Superior temporal gyrus (tissue), 1 donor: ENCODE data around the gene HSD17B8.

ENCODE experiments used
- DNase-seq: peaks from one replicate; pipeline ENCODE4 v3.0.0-alpha.2; 2016; ENCODE audit errors: extremely low spot score

The HSD17B8 gene

DNA sequence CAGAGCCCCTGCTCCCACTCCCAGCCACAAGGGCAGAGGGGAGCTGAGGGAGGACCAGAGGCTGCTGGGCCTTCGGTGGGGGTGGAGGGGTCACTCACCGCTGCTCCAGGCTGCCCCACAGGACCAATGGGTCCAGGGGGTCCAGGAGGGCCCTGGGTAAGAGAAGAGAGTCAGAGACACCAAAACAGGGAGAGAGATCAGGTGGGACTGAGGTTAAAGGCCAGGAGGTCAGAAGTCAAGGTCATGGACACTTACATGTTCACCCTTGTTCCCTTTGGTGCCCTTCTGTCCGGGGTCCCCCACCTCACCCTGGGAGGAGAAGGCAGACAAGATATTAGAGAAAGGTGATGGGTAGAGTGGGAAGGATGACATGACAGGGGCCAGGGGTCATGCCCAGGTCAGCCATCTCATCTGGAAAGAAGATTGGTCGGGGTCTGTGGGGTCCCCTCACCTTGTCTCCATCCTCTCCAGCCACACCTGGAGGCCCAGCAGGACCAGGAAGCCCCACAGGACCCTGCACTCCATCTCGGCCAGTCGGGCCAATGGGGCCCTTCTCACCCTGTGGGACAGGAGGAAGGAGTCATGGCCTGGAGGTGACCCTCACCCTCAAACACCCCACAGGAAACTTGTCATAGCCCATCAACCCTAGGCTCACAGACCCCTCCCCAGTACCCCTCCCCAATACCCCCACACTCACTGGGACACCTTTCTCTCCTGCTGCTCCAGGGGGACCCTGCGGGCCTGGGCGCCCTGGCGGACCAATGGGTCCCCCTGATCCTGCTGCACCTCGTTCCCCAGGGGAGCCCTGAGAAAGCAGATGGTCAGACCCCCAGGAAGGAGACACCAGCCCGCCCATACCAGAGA, 33.2 kb upstream of the HSD17B8 start:
- DNase-seq = no peak

DNA sequence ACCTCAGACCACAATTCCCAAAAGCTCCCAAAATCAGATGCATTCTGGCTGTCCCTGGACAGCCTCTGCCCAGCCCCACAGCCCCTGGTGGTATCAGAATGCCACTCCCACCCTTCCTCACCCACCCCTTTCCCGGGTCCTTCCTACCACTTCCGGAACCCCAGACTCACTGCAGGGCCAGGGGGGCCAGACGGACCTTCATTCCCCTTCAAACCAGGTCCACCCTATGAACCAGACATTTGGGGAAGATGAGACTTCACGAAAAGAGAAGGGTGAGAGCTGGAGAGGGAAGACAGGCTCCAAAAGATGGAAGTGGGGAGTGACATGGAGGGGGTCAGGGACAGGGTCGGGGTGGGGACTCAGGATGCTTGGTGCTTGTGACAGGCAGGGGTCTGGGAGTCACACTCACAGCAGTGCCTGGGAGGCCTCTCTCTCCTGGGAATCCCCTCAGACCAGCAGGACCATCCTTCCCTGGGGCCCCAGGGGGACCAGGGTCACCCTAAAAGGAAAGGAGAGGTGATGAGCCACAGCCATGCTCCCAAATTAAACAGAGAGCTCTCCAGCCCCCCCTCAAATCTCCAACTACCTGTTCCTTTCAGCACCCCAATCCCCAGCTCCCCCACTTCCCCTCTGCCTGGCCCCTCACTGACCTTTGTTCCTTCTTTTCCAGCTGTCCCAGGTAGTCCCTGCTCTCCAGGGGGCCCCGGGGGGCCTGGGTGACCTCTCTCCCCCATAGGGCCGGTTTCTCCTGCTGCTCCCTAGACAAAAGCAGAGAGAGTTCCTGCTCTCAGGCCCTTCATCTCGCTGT, 32.4 kb upstream of the HSD17B8 start:
- no peak for DNase-seq

DNA sequence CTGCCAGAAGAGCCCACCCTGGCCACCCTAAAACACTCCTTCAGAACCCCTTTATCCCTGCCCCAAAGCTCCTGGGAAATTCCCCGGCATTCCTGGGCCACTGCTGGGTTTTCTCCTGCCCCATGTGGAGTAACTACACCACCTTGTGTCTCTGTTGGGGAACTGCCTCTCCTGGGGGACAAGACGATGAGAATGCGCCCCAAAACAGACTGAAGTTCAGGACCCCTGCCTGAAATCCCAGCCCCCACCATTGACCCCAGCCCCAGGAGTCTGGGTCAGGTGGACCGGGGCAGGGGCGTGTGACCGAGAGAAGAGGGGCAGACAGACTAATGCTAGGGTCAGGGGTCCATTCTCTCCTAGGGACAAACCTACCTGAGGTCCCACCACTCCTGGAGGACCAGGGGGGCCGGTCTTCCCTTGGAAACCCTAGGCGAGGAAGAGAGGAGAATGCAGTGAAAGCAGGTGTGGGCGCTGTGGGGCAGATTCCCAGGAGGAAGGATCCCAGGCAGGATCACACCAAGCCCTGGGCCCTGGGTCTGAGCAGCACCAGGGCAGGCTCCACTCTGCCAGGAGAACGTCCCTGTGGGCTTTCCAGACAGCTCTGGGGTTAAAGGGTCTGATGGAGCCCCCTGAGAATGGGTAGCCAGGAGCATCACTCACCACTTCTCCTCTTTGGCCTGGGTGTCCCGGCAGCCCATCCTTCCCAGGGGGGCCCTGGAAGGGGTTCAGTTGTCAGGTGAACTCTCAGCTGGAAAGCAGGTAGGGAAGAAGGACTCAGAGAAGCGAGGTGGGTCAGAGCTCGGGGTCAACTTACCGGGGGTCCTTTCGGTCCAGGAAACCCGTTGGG, 31.5 kb upstream of the HSD17B8 start:
- DNase-seq = no peak

DNA sequence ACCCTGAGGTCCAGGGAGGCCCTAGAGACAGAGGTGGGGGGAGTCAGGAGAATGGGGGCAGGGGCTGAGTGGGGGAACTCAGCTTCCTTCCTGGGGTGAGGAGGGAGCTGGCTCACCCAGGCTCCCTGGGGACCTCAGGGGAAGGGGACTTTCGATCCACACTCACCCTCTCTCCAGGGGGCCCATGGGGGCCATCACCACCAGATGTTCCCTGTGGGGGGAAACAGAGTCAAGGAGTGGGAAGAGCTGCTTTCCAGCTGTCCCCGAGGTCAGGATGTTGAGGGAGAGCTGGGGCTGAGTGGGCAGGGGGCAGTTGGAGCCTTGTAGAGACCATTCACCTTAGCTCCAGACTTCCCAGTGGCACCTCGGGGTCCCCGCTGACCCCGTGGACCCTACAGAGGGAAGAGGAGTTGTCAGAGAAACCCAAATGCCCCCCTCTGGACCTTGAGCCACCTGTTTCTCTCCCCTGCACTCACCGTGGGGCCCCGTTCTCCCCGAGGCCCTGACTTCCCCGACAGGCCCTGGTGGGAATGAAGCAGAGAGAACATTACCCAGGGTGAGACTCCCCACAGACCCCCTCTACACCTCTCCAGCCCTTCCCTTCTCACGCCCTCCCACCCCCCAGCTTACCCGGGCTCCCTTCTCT, 30.8 kb upstream of the HSD17B8 start:
- DNase-seq = no peak

DNA sequence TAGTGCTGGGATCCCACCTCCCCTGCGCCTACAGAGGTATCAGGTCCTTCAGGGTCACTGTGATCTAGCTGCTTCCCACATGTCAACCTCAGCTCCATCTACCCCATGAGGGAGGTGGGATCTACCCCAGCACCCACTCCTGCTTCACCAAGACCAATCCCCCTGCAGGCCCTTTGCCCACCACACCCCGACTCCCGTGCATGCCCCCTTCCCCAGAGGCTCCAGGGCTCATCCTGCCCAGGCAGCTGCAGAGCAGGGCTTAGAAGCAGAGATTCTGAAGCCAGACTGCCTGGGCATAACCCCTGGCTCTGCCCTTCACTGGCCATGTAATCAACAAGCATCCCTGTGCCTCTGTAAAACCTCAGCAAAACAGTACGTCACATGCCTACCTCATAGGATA, 29.7 kb upstream of the HSD17B8 start:
- DNase-seq = no peak

DNA sequence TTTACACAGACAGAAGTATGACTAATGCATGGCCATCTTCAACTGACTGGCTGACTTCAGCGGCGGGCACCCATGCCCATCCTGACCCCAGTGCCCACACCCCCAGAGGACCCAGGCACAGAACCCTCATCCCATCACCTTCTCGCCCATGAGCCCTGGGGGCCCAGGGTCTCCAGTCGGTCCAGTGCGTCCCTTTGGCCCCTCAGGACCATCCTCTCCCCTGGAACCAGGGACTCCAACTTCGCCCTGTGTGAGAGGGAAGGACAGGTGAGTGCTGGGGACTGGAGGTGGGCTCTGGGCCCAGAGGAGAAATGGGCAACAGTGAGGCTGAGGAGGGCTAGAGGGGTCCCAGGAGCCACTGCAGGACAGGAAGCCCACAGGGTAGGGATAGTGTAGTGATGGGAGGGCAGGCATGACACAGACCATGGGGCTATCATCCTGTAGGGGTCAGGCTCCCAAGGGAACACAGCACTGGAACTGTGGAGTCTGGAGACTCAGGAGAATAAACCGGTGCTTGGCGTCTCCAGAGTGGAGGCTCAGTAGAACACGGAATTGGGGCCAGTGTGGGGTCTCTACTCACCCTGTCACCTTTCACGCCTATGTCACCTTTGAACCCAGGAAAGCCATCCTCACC, 28.9 kb upstream of the HSD17B8 start:
- DNase-seq = no peak

DNA sequence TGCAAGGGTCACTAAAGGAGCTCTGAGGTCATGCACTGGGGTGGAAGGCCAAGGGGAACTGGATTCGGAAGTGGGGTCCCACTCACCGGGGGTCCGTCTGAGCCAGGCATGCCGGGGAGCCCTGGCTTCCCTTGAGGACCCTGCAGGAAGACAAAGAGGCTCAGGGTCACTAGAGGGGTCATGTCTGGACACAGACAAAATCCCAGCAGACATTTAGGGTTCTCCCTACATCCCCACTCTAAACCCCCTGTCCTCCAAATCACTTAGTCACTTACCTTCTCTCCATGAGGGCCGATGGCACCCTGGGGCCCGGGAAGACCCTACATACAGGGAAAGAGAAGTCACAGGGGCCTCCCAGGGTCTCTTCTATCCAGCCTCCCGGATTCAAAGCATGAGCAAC, 27.5 kb upstream of the HSD17B8 start:
- DNase-seq = no peak

DNA sequence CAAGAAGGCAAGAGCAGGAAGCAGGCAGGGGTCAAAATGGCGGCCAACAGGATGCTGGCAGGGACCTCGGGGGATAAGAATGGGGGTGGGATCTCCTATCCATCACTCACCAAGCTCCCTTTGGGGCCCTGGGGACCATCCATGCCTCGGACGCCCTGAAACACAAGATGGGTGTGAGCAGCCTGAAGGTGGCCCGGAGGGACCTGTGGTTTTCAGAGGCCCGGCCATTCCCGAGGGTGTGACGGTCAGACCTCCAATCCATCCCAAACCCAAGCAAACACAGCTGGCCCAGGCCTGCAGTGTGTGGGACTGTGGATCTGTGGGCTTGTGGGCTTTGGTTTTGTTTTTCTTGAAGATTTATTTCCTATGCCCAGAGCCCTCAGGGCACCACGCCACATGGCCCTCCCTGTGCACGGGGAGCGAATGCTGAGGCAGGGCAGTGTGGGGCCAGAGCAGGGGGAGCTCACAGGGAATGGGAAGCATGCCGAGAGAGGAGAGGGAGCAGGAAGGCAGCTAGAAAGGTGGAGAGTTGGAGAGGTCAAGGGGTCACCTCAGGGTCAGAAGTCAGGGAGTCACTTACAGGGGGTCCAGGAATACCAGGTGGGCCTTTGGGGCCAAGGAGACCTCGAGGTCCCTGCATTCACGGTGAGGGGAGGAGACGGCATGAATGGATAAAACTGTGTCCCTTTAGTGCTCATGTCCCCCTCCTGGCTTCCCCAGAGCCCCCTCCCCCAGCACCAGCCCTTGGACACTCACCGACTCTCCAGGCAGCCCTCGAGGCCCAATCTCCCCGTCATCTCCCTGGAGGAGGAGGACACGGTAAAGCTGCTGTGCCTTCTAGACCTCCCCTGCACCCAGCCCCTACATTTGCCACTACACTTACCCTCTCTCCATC, 26.7 kb upstream of the HSD17B8 start:
- DNase-seq = no peak

DNA sequence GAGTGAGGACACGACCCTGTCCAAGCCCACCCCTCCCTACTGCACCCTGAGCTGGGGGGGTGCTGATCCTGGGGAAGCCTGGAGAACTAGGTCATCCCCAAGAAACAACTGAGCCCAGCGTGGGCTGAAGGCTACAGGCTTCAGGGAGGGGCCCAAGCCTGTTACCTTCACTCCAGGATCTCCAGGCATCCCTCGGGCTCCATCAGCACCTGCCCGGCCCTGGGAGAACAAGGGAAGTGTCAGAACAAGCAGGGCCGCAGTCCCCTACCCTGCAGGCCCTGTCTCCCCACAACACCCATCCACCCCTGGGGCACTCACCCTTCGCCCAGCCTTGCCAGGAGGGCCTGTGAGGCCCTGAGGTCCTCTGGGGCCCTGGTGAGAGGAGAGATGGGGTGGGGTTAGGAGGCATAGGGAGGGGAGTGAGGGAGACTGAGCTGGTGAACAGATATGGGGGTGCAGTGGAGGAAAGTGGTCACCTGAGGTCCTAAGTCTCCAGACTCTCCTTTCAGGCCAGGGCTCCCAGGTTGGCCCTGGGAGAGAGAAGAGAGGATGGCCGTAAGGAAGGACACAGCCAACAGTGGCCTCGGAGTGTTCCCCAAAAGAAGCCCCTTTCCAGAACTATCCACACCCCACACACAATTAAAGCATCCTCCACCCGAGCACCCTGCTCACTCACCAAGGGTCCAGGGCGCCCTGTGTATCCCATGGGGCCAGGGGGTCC, 25.5 kb upstream of the HSD17B8 start:
- no peak for DNase-seq

DNA sequence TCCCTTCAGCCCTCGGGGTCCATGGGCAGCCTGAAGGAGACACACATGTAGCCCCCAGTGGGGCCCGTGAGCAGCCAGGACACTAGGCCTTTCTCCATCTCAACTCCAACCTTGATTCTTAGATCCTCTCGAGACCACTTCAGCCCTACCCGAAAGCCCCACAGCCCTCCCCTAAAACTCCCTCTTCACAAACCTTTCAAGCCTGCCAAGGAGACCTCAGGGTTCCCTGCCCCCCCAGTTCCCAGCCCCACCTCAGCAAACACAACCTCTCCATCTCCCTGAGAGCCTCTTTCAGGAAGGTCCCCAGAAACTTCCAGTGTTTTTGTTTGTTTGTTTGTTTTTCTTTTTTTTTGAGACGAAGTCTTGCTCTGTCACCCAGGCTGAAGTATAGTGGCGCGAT, 23.3 kb upstream of the HSD17B8 start:
- no peak for DNase-seq

DNA sequence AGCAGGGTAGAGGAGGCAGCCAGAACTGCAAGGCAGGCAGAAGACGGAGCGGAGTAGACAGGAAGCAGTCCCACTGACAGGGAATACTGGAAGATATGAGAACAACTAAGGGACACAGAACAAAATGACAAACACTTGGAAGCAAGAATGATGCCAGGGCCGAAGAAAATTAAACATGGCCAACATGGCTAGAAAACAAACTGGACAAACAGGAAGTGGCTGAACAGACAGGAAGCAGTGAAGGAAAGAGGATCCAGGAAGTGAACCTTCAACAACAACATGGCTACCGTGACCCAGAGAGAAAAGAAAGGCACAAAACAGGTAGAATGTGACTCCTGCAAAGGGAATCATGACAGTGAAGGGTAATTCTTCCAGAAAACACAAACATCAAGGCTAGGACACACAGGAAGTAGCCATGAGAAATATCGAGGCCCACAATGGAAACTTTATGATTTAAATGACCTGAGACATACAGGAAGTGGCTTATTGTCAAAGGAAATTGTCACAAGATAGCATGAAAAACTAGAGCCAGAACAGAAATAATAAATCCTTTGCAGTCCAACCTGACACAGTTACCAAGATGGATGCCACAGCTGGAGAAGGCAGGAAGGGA, 21.3 kb upstream of the HSD17B8 start:
- DNase-seq = no peak

DNA sequence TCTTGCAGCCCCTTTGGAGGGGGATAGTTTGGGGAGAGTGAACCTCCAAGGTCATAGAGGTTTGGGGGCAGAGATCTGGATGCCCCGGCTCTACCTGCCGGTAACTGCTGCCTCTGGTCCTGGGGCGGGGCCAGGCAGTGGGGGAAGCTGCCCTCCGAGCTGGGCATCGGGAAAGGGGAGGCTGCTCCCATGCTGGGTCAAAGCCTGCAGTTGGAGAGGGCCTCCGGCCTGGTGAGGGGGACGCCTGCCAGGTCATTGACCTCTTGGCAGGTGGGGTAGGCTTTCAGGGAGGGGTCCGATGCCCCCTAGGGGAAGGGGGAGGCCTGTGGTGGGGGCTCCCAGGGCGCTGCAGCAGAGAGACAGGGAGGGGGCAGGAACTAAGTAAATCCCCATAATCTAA, 19.3 kb upstream of the HSD17B8 start:
- no peak for DNase-seq

DNA sequence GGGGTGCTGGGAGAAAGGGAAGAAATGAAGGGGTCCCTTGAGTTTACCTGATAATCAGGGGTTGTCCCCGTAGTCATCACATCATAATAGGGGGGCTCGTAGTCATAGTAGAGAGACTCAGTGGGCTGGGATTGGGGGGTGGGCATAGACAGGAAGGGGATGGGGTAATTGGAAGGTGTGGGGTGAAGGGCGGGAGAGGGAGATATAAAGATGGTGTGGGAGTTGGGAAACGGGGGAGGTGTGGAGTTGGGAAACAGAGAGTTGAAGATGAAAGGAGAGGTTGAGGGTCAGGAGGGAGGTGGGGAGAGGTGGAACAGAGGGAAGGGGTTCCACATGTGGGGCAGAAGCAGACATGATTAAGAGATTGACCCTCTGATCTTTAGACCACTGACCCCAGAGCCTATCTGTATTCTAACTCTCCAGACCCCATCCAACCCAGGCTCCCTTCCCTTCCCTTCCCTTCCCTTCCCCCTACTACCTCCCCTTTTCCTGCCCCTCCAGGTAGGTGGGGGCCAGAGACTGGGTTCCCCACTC, 18.7 kb upstream of the HSD17B8 start:
- DNase-seq = no peak

DNA sequence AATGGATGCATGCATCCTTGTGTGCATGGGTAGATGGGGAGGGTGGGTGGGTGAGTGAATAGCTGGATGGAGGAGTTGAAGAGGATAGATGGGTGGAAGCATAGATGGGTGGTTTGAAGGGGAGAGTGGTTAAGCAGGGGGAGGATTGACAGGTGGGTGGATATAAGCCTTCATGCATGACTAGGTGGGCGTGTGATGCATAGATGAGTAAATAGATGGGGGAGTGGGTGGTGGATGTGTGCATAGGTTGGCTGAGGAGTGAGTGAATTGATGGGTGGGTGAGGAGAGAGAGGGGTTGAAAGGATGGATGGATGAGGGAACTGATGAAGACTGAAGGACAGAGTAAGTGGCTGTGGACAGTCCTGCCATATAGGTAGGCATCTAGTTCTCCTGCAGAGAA, 16.6 kb upstream of the HSD17B8 start:
- DNase-seq = no peak

DNA sequence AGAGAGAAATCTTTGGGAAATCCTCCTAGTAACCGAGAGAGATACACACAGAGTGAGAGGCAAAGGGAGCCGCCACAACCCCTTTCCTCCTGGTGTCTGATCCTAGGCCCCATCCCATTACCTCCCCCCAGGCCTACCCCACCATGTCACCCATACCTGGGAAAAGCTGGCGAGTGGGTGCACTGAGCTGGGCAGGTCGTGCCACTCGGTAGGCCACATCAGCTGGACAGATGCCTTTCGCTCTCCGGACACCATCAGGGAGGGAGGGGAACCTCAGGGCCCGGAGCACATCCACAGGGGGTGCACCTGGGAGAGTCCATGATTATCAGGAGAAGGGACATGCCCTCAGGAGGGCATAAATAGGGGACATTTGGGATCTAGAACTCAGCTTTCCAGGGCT, 15.3 kb upstream of the HSD17B8 start:
- no peak for DNase-seq

DNA sequence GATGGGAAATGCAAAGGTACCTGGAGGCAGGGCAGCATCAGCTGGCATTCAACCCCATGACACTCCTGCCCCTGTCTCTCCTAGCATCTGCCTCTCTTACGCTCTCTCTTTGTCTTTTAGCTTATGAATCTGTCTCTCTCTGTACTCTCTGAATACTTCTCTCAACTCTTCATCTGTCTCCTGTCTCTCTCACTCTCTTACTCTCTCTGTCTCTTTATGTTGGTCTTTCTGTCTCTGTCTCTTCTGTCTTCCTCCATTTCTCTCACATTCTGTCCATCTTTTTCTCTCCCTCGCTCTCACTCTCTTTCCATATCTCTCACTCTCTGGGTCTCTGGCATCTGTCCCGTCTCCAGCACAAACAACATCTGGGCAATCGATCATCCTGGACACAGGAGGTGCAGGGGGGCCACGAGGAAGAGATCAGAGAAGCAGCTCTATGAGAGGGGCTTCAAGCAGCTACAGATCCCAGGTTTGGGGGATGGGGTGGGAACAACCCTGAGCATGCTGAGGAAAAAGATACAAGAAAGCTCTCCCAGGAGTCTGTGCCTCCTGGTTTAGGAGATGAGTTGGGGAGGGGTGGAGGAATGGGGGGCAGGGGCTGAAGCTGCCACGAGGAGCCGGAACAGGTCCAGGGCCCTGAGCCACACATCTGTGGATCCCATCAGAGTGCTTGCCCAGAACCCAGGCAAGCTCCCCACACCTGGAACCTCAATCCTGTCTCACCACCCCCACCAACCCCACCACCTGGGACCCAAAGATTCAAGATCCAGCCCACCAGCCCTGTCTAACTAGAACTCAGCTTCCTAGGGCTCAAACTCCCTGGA, 14.6 kb upstream of the HSD17B8 start:
- no peak for DNase-seq

DNA sequence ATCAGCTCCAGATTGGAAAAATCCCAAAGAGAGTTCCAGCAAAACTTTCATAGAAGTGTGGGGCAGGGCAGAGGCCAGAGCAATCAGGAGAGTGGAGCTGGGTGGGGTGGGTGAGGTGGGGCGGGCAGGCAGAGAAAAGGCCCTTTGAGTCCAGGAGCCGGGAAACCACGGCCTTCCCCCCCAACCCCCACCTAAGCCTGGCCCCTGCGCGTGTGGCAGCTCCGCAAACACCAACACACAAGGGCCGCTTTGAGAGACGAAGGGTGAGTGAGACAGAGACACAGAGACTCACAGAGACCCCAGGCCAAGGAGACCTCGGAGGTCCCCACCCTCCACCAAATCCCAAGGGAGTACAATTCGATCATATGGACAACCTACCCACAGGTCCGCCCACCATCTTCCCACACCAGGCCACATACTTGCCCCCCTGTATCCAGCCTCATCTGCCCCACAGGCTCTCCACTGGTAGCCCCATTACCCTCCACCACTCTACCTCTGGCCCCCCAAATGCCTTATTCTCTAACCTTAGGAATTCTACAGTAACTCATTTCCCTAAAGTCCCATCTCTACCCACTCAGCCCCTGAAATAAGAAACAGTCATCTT, 13.8 kb upstream of the HSD17B8 start:
- DNase-seq = no peak
